NCI-H2107 treated with DMSO at 0.1 percent for 48 hours (cell line): ENCODE measurements around the gene RTL3.
"Not testable (repeated sequence)": the region's sequence is repeated elsewhere in the genome, so short reads cannot be mapped to it uniquely, and the experiment has no call there.

Source experiments
- DNase-seq: peaks from one replicate; lab custom pipeline; 2025; ENCODE audit not compliant: unreplicated experiment; lab: John Stamatoyannopoulos, UW

RTL3 gene

GRCh38 chrX:78658845-78659744 lies at the start of gene RTL3:
Gene RTL3, minus strand, starts transcription at chrX:78659328. Its CDS starts 908 bp downstream, at chrX:78658420.
- no peak for DNase-seq

GRCh38 chrX:78708816-78709215 lies 49.7 kb upstream of the RTL3 start:
- no peak for DNase-seq

DNA sequence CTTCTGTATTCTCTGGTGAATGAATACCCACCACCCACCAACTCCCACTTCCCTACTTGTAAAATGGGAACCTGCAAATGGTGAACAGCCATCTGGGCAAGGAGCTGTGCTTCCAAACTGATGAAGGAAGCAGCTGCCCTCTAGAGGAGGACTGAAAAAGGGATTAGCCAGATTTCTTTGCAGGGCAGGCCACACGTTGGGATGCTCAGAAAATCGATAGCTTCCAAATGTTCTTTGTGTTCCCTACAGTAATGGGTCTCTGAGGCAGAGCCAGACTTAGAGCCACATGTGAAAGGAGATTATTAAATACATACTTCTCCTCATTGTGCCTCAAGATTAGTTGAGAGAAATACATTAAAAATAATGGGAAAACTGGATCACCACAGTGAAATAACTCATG lies 49.1 kb upstream of the RTL3 start:
- no peak for DNase-seq

- no peak for DNase-seq
Measured at GRCh38 chrX:78706071-78706470, 46.9 kb upstream of the RTL3 start.

DNA sequence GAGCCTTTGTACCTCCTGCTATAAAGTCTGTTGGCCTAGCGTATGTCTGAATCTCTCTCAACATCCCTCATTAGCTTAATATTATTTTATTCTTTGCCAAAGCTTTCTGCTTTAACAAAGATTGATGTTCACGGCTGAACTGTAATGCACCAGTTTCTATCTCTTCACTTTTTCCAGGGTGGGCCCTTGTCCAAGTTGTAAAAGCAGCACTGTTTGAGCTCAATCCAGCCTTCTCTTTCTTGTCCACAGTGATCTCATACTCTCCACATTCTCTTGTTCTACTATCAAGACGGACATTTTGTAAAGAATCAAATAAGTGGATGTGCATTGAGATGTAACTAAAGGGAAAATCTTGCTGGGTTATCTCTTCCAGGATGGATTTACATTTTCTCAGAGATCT lies 34.4 kb upstream of the RTL3 start:
- DNase-seq = no peak

DNA sequence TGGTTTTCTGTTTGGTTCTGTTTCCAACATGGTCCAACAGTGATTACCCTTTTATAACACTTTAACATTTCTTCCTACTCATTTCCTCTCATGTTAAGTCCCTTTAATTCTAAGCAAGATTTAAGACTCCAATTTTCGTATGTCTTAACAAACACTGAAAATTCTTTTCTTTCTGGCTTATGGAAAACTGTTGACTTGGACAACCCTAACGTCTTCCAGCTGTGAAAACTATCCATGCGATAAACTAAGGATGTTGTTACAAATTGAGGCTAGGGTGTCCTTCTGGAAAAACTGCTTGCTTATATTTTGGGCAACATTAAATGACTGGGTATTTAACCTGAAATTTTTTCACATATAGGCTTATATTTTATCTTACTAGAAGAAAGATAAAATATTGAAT lies 33.9 kb upstream of the RTL3 start:
- DNase-seq = no peak

- no peak for DNase-seq
Measured at GRCh38 chrX:78687586-78687985, 28.5 kb upstream of the RTL3 start.

GRCh38 chrX:78673246-78673645 lies 14.1 kb upstream of the RTL3 start:
- DNase-seq = no peak

DNA sequence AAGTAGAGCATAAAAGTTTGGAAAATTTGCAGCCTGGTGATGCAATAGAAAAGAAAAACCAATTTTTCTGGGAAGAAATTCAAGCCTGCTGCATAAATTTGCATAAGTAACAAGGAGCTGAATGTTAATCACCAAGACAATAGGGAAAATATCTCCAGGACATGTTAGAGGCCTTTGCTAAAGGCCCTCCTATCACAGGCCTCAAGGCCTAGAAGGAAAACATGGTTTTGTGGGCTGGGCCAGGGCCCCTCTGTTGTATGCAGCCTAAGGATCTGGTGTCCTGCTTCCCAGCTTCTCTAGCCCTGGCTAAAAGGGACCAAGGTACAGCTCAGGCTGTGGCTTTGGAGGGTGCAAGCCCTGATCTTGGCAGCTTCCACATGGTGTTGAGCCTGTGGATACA lies 6.2 kb upstream of the RTL3 start:
- no peak for DNase-seq

- no peak for DNase-seq
Measured at GRCh38 chrX:78661836-78662235, 2.7 kb upstream of the RTL3 start.

DNA sequence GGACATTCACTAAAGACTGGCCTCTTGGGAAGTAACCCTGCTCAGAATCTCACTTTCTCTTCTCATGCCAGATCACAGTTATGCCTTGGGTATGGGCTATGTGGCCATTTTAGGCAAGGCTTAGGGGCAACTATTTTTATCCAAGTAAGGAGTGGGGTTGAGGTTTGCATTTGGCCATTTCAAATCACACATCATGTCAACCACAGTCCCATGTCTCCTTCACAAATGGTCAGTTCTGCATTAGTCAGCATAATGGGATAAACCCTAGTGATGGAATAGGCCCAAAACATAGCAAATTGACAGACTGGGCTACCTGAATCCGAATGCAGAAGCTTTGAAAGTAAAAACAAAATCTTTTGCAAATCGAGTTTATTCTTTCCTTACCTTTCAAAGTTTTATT lies 827 bp upstream of the RTL3 start:
- DNase-seq = no peak

GRCh38 chrX:78658414-78658813 lies 714 bp downstream of the RTL3 start:
- DNase-seq = no peak

DNA sequence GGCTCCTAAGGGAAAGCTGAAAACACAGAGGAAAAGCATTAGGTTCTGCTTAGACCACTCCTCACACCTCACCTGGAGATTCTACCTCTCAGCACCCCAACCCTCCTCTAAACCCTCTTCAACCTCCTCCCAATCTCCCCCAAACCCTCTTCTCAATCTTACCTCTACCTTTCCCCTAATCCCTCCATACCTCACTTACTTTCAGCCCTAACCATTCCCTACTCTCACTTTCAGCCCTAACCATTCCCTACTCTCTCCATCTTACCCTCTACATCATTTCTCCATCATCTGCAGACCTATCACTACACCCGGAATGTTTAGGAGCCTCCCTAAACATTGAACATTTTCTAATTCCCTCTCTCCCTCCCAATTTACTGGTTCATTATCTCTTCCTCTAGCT lies 3.5 kb downstream of the RTL3 start:
- no peak for DNase-seq

- DNase-seq = no peak
Measured at GRCh38 chrX:78653118-78653822, 5.9 kb downstream of the RTL3 start.

GRCh38 chrX:78650906-78651437 lies 8.2 kb downstream of the RTL3 start:
- no peak for DNase-seq

- DNase-seq = no peak
Measured at GRCh38 chrX:78643874-78644273, 15.3 kb downstream of the RTL3 start.

DNA sequence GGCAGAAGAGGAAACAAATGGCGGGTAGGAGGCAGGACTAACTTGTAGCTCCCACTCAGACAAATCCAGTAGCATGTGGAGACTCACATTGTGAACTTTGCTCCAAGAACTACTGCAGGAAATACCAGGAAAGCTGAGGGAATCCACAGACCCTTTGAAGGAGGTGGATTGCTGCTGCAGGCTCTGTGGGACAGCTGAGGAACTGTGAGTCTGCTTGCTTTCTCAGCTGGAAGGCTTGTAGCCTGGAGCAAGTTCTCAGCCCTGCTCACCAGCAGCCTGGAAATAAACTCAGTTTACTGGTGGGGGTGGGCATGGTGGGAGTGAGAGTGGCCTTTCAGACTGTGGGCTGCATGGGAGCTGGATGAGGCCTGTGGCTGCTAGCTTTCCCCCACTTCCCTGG lies 16.0 kb downstream of the RTL3 start:
- DNase-seq = no peak

- not testable (repeated sequence) for DNase-seq
Measured at GRCh38 chrX:78636096-78636495, 23.0 kb downstream of the RTL3 start.

DNA sequence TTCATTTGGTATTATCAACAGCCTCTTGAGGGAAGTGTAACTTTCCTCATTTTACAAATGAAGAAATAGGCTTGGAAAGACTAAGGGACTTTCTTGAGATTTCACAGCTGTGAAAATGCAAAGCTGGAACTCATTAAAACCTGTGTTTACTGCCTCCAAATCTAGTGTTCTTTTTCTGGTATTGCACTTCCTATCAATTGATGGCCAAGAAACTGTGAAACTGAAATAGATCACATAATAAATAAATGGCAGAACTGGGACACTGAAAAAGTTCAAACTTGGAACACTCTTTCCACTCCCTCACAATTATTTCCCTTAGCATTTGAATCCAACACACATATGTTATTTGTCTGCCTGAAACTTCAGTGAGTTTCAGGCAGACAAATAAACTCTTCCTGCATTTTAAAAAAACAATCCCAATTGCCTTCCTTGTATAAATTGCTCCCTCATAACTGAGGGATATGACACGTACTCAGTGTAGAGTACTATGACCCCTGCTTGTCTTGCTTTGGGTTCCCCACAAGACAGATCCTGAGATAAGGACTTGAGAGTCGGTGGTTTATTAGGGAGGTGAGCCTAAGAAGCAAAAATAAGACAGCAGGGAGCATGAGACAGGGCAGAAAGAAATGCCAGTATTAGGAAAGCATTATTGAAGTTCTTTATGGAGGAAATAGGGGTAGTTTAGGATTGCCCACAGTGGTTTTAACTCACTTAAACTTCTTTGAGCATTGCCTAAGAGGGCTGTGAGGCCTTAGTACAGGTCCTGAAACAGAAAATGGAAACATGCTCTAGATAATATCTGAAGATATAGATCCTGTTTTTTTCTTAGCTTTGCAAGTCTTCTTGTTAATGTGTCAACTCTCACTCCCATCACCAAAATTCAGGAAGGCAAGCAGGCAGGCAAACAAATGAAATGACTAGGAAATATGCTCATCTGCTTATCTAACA lies 33.9 kb downstream of the RTL3 start:
- DNase-seq = no peak

DNA sequence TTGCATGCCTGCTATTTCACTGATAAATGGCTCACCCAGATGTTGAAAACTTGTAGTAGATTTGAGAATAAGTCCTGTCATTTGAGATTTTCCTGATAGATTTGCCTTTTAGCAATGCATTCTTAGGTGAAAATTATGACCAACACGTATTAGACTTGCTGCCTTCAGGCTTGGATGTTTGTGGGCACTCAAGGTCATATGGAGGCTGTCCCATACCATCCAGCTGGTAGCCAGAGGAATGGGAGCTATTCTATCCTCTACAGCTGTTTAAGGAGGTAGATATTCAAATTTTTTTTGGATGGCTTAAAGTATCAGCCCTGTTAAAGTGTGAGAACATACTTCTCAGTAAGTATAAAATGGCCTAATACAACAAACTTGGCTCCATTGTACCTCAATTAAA lies 34.7 kb downstream of the RTL3 start:
- DNase-seq = no peak

GRCh38 chrX:78622831-78623230 lies 36.3 kb downstream of the RTL3 start:
- no peak for DNase-seq
